IMR-90 (cell line): ENCODE data around the gene EPHB1.

Source experiments
- FOS ChIP-seq: fragments of 150-350 bp; IDR thresholded peaks from 2 replicates; pipeline ENCODE4 v1.6.1; 2016; ENCODE audit warnings: low read depth, low read length
- MAFK ChIP-seq: IDR thresholded peaks from 2 replicates; pipeline ENCODE4 v1.6.1; 2012; ENCODE audit warnings: low read depth, low read length, improper control_type of control experiment
- POLR2A ChIP-seq: IDR thresholded peaks from 2 replicates; pipeline ENCODE4 v1.6.1; 2012; ENCODE audit warnings: mild to moderate bottlenecking, low read depth, low read length
- RAD21 ChIP-seq: IDR thresholded peaks from 2 replicates; pipeline ENCODE4 v1.6.1; 2012; ENCODE audit warnings: low read length, improper control_type of control experiment
- RFX5 ChIP-seq: IDR thresholded peaks from 2 replicates; pipeline ENCODE4 v1.8.0; 2012; ENCODE audit warnings: low read depth, mild to moderate bottlenecking, low read length, moderate library complexity
- TF ChIP-seq, protein P1 (sequence below): conservative IDR thresholded peaks from 2 replicates; pipeline ENCODE4 v1.5.1; 2012; ENCODE audit warnings: mild to moderate bottlenecking, low read depth, low read length, improper control_type of control experiment
- TF ChIP-seq, protein P2 (sequence below): fragments of 150-350 bp; IDR thresholded peaks from 2 replicates; pipeline ENCODE4 v1.6.1; 2016; ENCODE audit warnings: low read depth, mild to moderate bottlenecking, low read length, moderate library complexity, borderline replicate concordance
- TF ChIP-seq, protein P3 (sequence below): fragments of 150-350 bp; IDR thresholded peaks from 2 replicates; pipeline ENCODE4 v1.6.1; 2017; ENCODE audit warnings: mild to moderate bottlenecking, antibody characterized with exemption, low read length, low read depth

DNA sequence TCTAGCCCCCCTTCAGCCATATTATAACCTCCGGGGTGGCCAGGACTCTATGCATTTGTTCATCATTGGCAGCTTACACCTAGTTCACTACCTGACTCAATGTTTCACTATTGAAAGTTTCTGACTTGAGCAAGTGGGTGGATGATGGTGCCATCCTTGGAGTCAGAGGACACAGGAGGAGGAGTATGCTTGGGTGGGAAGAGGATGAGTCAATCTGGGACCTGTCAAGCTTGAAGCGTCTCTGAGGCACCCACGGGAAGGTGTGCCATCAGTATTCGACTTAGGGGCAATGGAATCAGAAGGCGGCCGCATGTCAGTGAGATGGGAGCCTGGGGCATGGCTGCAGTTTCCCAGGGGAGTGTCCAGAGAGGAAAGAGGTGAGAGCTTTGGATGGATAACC lies 133.3 kb downstream of the EPHB1 start:
- TF ChIP-seq, protein P1, sequence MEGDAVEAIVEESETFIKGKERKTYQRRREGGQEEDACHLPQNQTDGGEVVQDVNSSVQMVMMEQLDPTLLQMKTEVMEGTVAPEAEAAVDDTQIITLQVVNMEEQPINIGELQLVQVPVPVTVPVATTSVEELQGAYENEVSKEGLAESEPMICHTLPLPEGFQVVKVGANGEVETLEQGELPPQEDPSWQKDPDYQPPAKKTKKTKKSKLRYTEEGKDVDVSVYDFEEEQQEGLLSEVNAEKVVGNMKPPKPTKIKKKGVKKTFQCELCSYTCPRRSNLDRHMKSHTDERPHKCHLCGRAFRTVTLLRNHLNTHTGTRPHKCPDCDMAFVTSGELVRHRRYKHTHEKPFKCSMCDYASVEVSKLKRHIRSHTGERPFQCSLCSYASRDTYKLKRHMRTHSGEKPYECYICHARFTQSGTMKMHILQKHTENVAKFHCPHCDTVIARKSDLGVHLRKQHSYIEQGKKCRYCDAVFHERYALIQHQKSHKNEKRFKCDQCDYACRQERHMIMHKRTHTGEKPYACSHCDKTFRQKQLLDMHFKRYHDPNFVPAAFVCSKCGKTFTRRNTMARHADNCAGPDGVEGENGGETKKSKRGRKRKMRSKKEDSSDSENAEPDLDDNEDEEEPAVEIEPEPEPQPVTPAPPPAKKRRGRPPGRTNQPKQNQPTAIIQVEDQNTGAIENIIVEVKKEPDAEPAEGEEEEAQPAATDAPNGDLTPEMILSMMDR = no peak
- TF ChIP-seq RAD21 = no peak
- TF ChIP-seq FOS = no peak
- no peak for TF ChIP-seq RFX5
- no peak for TF ChIP-seq POLR2A
- TF ChIP-seq MAFK = no peak
- TF ChIP-seq, protein P2, sequence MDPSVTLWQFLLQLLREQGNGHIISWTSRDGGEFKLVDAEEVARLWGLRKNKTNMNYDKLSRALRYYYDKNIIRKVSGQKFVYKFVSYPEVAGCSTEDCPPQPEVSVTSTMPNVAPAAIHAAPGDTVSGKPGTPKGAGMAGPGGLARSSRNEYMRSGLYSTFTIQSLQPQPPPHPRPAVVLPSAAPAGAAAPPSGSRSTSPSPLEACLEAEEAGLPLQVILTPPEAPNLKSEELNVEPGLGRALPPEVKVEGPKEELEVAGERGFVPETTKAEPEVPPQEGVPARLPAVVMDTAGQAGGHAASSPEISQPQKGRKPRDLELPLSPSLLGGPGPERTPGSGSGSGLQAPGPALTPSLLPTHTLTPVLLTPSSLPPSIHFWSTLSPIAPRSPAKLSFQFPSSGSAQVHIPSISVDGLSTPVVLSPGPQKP = no peak
- TF ChIP-seq, protein P3, sequence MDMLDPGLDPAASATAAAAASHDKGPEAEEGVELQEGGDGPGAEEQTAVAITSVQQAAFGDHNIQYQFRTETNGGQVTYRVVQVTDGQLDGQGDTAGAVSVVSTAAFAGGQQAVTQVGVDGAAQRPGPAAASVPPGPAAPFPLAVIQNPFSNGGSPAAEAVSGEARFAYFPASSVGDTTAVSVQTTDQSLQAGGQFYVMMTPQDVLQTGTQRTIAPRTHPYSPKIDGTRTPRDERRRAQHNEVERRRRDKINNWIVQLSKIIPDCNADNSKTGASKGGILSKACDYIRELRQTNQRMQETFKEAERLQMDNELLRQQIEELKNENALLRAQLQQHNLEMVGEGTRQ = no peak
